Transverse colon (tissue), 4 donors: ENCODE measurements around the gene SLC25A2. TPM values are rescaled to one million over a fixed set of nuclear protein-coding genes. Genes with fewer than 3 reads are reported as not detected.

Source experiments
- DNase-seq: peaks from one replicate; pipeline ENCODE4 v3.0.0-alpha.2; 2019
- H3K27ac ChIP-seq, 4 donors: fragments of 200-600 bp; sonication (generic); 2 replicates each; pipeline ENCODE4 v1.5.1; 2016 to 2018; ENCODE audit warnings: inconsistent platforms in 4 of 4
- H3K27me3 ChIP-seq: fragments of 200-600 bp; sonication (generic); 2 replicates; pipeline ENCODE4 v1.5.1; 2017; ENCODE audit warnings: inconsistent platforms
- H3K36me3 ChIP-seq, 4 donors: fragments of 200-600 bp; sonication (generic); 2 replicates each; pipeline ENCODE4 v1.5.1; 2017 to 2019; ENCODE audit warnings: inconsistent platforms in 4 of 4
- H3K4me1 ChIP-seq, 4 donors: fragments of 200-600 bp; sonication (generic); 2 replicates each; pipeline ENCODE4 v1.5.1; 2017 to 2020; ENCODE audit warnings: inconsistent platforms in 4 of 4
- H3K4me3 ChIP-seq, 4 donors: fragments of 200-600 bp; sonication (generic); 1 replicate in 1 of 4; 2 replicates in 3 of 4; pipeline versions ENCODE4 v1.5.1 to v1.6.1; 2017 to 2019; ENCODE audit warnings: inconsistent platforms in 4 of 4
- H3K9me3 ChIP-seq, 2 donors: fragments of 200-600 bp; sonication (generic); 2 replicates each; pipeline ENCODE4 v1.5.1; 2017 to 2019; ENCODE audit warnings: inconsistent platforms in 2 of 2
- CTCF ChIP-seq, 5 experiments: fragments of 200-600 bp in 3 of 5; fragments of 450-650 bp in 2 of 5; sonication (generic) in 3 of 5; IDR thresholded peaks; 1 replicate in 2 of 5; 2 replicates in 3 of 5; pipeline ENCODE4 v1.5.1; 2016 to 2017; ENCODE audit warnings: antibody characterized with exemption in 5 of 5, inconsistent platforms in 3 of 5, mild to moderate bottlenecking in 2 of 5, moderate library complexity in 1 of 5
- EP300 ChIP-seq: sonication (generic); formaldehyde crosslinking; IDR thresholded peaks from one replicate; pipeline ENCODE4 v1.6.1; 2017; ENCODE audit warnings: antibody characterized with exemption, low read depth
- POLR2A ChIP-seq: fragments of 450-650 bp; IDR thresholded peaks from one replicate; pipeline ENCODE4 v1.6.1; 2016; ENCODE audit warnings: antibody characterized with exemption, mild to moderate bottlenecking, moderate library complexity
- POLR2AphosphoS5 ChIP-seq, 3 donors: sonication (generic); formaldehyde crosslinking; IDR thresholded peaks; one replicate each; pipeline ENCODE4 v1.6.1; 2016; ENCODE audit warnings: antibody characterized with exemption in 3 of 3
- WGBS, 2 donors: methylation state at CpG; one replicate each; pipeline ENCODE4 v1.1.5; 2018; ENCODE audit warnings: low coverage in 1 of 2; 5-methylcytosine and 5-hydroxymethylcytosine counted together
- in situ Hi-C, 4 donors: fragments of 200-750 bp; cut with MboI; loops; one replicate each; pipeline versions ENCODE4 v1.15.0 to v1.15.1; 2017; ENCODE audit warnings: low sequenced_read_pairs in 3 of 4, low pct_ligation_motif_present in 1 of 4, low pct_unique_long_range_greater_than_20kb in 1 of 4
- intact Hi-C: fragments of 100-400 bp; cut with DNase I; formaldehyde crosslinking; loops from one replicate; pipeline ENCODE4 v1.15.1; 2023; ENCODE audit warnings: low total_unique reads
- total RNA-seq, 4 donors: library from RNA; depleted of rRNA; stranded (reverse); fragments of >200 nt; gene quantifications; one replicate each; pipeline ENCODE4 v1.1.0, GENCODE V29; 2016

SLC25A2 gene
- total RNA-seq, 4 donors from 2014 or later: 1.4 to 1.8 TPM; not detected in 2

DNA sequence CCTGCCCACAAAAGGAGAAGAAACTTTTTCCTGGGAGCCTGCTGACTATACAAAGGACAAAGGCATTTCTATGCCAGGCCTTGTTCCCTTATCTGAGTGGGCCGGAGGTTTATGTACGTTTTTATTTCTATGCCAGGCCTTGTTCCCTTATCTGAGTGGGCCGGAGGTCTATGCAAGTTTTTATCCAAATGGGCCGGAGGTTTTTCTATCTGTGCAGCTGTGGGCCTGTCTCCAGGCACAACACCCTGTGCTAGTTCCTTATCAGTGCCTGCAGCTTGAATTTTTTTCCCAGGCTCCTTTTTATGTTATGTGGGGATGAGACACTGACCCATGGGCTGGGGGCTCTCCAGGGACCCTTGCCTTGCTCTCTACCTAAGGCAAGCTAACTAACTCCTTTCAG is 5.5 kb downstream of the SLC25A2 start:
- WGBS, 2 donors: 47 to 69% methylated on average over 3 to 4 of the region's 4 CpGs
- Histone ChIP-seq H3K27me3 (no peaks in the 10 kb centered on the region), H3K36me3 (peaks cover 0 to 26% (median 0%) of the 10 kb centered on the region in 4 donors), H3K9me3 (peaks cover 75 to 100% of the 10 kb centered on the region in 2 donors), H3K4me1 (no peaks in the 10 kb centered on the region), H3K27ac (no peak overlapping the region), H3K4me3 (no peak overlapping the region)
- in situ Hi-C loops: no loop called here
- intact Hi-C loops: no loop called here
- DNase-seq: no peak
- TF ChIP-seq EP300 (no peak), POLR2AphosphoS5 (IDR thresholded peaks at IDR 0.05) (no peak), POLR2A (no peak), CTCF (IDR thresholded peaks at IDR 0.05) (no peak)

DNA sequence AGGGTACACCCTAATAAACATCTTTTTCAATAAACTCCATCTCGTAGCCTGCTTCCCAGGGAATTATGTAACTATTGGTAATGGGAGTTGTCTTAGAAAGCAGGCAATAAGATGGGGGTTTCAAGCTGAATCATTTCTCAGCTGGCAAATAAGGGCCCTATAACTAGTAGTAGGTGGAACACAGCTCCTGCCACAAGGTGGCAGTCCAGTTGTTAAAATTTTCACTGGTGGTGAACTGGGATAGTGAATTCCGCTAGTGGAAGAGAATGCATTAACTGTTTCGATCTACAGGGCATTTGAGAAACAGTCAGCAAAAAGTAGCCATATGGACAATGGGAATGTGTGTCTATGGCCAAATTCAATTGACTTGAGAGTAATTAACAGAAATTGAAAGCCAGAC is 30.9 kb downstream of the SLC25A2 start:
- Histone ChIP-seq H3K27ac (no peak overlapping the region), H3K27me3 (no peaks in the 10 kb centered on the region), H3K4me1 (no peaks in the 10 kb centered on the region), H3K4me3 (no peak overlapping the region), H3K36me3 (no peaks in the 10 kb centered on the region), H3K9me3 (peaks cover 77 to 88% of the 10 kb centered on the region in 2 donors)
- in situ Hi-C loops: no loop called here
- intact Hi-C loops: no loop called here
- no peak for TF ChIP-seq POLR2A
- no peak for TF ChIP-seq EP300
- TF ChIP-seq CTCF (IDR thresholded peaks at IDR 0.05): no peak
- no peak for TF ChIP-seq POLR2AphosphoS5 (IDR thresholded peaks at IDR 0.05)
- DNase-seq: no peak
- WGBS, 2 donors: 57 to 67% methylated on average over 1 to 3 of the region's 3 CpGs

GRCh38 chr5:141269195-141269594 is 34.7 kb downstream of the SLC25A2 start:
- Histone ChIP-seq H3K4me3 (no peak overlapping the region), H3K27ac (no peak overlapping the region), H3K36me3 (no peaks in the 10 kb centered on the region), H3K27me3 (no peaks in the 10 kb centered on the region), H3K9me3 (peaks cover 90 to 96% of the 10 kb centered on the region in 2 donors), H3K4me1 (no peaks in the 10 kb centered on the region)
- WGBS, 2 donors: 96% methylated on average over 4 of the region's 4 CpGs; no CpG with 5 or more reads in 1 of the 2 donors
- TF ChIP-seq POLR2A (no peak), POLR2AphosphoS5 (IDR thresholded peaks at IDR 0.05) (no peak), EP300 (no peak), CTCF (IDR thresholded peaks at IDR 0.05) (no peak)
- in situ Hi-C loops (no loop called here), intact Hi-C loops (no loop called here)
- no peak for DNase-seq

GRCh38 chr5:141261238-141261546 is 42.7 kb downstream of the SLC25A2 start:
- Histone ChIP-seq H3K27me3 (no peaks in the 10 kb centered on the region), H3K4me3 (no peak overlapping the region), H3K27ac (no peak overlapping the region), H3K4me1 (no peaks in the 10 kb centered on the region), H3K36me3 (peaks cover 0 to 5% (median 2%) of the 10 kb centered on the region in 4 donors), H3K9me3 (peaks cover 100% of the 10 kb centered on the region in 2 donors)
- 71 to 72% methylated on average over 1 of the region's 1 CpG for WGBS, 2 donors
- DNase-seq: no peak
- in situ Hi-C loops: no loop called here
- intact Hi-C loops: no loop called here
- TF ChIP-seq CTCF (IDR thresholded peaks at IDR 0.05) (no peak), EP300 (no peak), POLR2AphosphoS5 (IDR thresholded peaks at IDR 0.05) (no peak), POLR2A (no peak)
